Mesendoderm (in vitro differentiated cells): Measurements from ENCODE around the gene IRGQ.

ENCODE experiments used
- DNase-seq: peaks from one replicate; pipeline ENCODE4 v3.0.0; 2013
- H2AK5ac ChIP-seq: 2 replicates; pipeline ENCODE4 v1.6.1; 2013; ENCODE audit warnings: low read length, inconsistent platforms
- H2BK120ac ChIP-seq: 2 replicates; pipeline ENCODE4 v1.6.1; 2013; ENCODE audit warnings: low read depth, mild to moderate bottlenecking, low read length, moderate library complexity, mixed read lengths
- H2BK15ac ChIP-seq: replicated peaks from 2 replicates; pipeline ENCODE4 v1.6.1; 2013; ENCODE audit warnings: low read depth, mild to moderate bottlenecking, moderate library complexity
- H2BK5ac ChIP-seq: 2 replicates; pipeline ENCODE4 v1.6.1; 2013; ENCODE audit warnings: low read length, inconsistent platforms
- H3K18ac ChIP-seq: 2 replicates; pipeline ENCODE4 v1.6.1; 2013; ENCODE audit warnings: mild to moderate bottlenecking, low read length, mixed read lengths
- H3K23ac ChIP-seq: one replicate; pipeline ENCODE4 v1.6.1; 2013; ENCODE audit warnings: low read length
- H3K27ac ChIP-seq: 2 replicates; pipeline ENCODE4 v1.5.1; 2013; ENCODE audit warnings: low read depth, mild to moderate bottlenecking, inconsistent platforms, low read length, moderate library complexity
- H3K27me3 ChIP-seq: 2 replicates; pipeline ENCODE4 v1.6.1; 2013; ENCODE audit warnings: low read length, control low read depth, mild to moderate bottlenecking, inconsistent platforms; ENCODE audit not compliant: insufficient read depth, poor library complexity
- H3K36me3 ChIP-seq: 2 replicates; pipeline ENCODE4 v1.6.1; 2013; ENCODE audit warnings: low read length, inconsistent platforms; ENCODE audit not compliant: control insufficient read depth, insufficient read depth
- H3K4ac ChIP-seq: one replicate; pipeline ENCODE4 v1.6.1; 2013; ENCODE audit warnings: low read depth, mild to moderate bottlenecking, low read length, moderate library complexity
- H3K4me1 ChIP-seq: 2 replicates; pipeline ENCODE4 v1.6.1; 2013; ENCODE audit warnings: low read depth, low read length, inconsistent platforms; ENCODE audit not compliant: control insufficient read depth
- H3K4me2 ChIP-seq: 2 replicates; pipeline ENCODE4 v1.6.1; 2013; ENCODE audit warnings: low read length
- H3K4me3 ChIP-seq: 2 replicates; pipeline ENCODE4 v1.5.1; 2013; ENCODE audit warnings: mild to moderate bottlenecking, low read length
- H3K56ac ChIP-seq: one replicate; pipeline ENCODE4 v1.6.1; 2013; ENCODE audit warnings: low read length
- H3K79me1 ChIP-seq: 2 replicates; pipeline ENCODE4 v1.6.1; 2013; ENCODE audit warnings: low read length, inconsistent platforms
- H3K79me2 ChIP-seq: 2 replicates; pipeline ENCODE4 v1.6.1; 2013; ENCODE audit warnings: mild to moderate bottlenecking, low read length; ENCODE audit not compliant: control insufficient read depth, insufficient read depth
- H3K9ac ChIP-seq: 2 replicates; pipeline ENCODE4 v1.6.1; 2013; ENCODE audit warnings: low read length, inconsistent platforms
- H4K5ac ChIP-seq: one replicate; pipeline ENCODE4 v1.6.1; 2013; ENCODE audit warnings: low read length
- H4K8ac ChIP-seq: one replicate; pipeline ENCODE4 v1.6.1; 2013; ENCODE audit warnings: low read depth, mild to moderate bottlenecking, control low read depth, low read length, moderate library complexity
- WGBS: extraction: QIAGEN DNeasy Blood & Tissue Kit; methylation state at CpG from one replicate; pipeline ENCODE4 v1.1.7; 2013; ENCODE audit warnings: low lambda C conversion rate, missing lambda C conversion rate; ENCODE audit not compliant: insufficient coverage; ENCODE audit errors: extremely low coverage; 5-methylcytosine and 5-hydroxymethylcytosine counted together

IRGQ gene

GRCh38 chr19:43598445-43599240, 2.7 kb upstream of the IRGQ start:
- no peak overlapping the region for H3K4ac ChIP-seq
- H4K5ac ChIP-seq, result no peak overlapping the region
- no peak overlapping the region for H2BK120ac ChIP-seq
- no peak overlapping the region for H2AK5ac ChIP-seq
- no peak overlapping the region for H3K56ac ChIP-seq
- no peaks in the 10 kb centered on the region for H3K27me3 ChIP-seq
- WGBS, result no CpG with 5 or more reads among the region's 19 CpGs
- no peaks in the 10 kb centered on the region for H3K36me3 ChIP-seq
- peaks cover 12% of the 10 kb centered on the region for H3K79me1 ChIP-seq
- H3K4me3 ChIP-seq, result no peak overlapping the region
- no peak overlapping the region for H3K23ac ChIP-seq
- no peak overlapping the region for H3K18ac ChIP-seq
- H2BK15ac ChIP-seq, result no peak overlapping the region
- H3K4me1 ChIP-seq, result peaks cover 1% of the 10 kb centered on the region
- peaks cover 17% of the 10 kb centered on the region for H3K79me2 ChIP-seq
- H3K27ac ChIP-seq, result no peak overlapping the region
- H3K9ac ChIP-seq, result no peak overlapping the region
- DNase-seq, result no peak
- no peak overlapping the region for H4K8ac ChIP-seq
- no peak overlapping the region for H2BK5ac ChIP-seq
- H3K4me2 ChIP-seq, result no peak overlapping the region

DNA sequence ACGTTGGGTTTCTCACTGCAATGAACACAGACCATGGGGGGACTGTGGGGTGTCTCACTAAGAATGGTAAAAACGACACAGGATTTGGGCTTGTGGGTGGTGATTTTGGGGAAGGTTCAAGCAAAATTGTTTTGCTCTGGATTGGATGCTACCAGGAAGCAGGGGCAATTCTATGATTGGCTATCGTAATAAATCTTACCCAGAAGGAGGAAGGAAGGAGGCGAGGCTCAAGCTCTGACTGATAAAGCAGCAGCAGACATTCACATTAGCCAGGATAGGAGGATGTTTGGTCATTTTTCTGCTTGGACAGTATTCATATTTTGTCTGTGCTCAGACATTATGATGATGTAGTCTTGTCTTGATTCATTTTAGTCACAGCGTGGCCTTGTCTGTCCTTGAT, 1.9 kb upstream of the IRGQ start:
- Histone ChIP-seq H4K5ac (no peak overlapping the region), H4K8ac (no peak overlapping the region), H2AK5ac (no peak overlapping the region), H3K23ac (no peak overlapping the region), H3K4me1 (peaks cover 1% of the 10 kb centered on the region), H3K36me3 (no peaks in the 10 kb centered on the region), H3K4ac (no peak overlapping the region), H3K79me1 (peaks cover 16% of the 10 kb centered on the region), H3K56ac (peak overlapping the region; percentile 38), H2BK120ac (no peak overlapping the region), H3K4me2 (no peak overlapping the region), H3K27ac (no peak overlapping the region), H3K27me3 (no peaks in the 10 kb centered on the region), H3K18ac (no peak overlapping the region), H2BK5ac (no peak overlapping the region), H3K4me3 (no peak overlapping the region), H3K9ac (peak overlapping the region; percentile 13), H2BK15ac (no peak overlapping the region), H3K79me2 (peaks cover 17% of the 10 kb centered on the region)
- DNase-seq, result no peak
- no CpG with 5 or more reads among the region's 5 CpGs for WGBS

DNA sequence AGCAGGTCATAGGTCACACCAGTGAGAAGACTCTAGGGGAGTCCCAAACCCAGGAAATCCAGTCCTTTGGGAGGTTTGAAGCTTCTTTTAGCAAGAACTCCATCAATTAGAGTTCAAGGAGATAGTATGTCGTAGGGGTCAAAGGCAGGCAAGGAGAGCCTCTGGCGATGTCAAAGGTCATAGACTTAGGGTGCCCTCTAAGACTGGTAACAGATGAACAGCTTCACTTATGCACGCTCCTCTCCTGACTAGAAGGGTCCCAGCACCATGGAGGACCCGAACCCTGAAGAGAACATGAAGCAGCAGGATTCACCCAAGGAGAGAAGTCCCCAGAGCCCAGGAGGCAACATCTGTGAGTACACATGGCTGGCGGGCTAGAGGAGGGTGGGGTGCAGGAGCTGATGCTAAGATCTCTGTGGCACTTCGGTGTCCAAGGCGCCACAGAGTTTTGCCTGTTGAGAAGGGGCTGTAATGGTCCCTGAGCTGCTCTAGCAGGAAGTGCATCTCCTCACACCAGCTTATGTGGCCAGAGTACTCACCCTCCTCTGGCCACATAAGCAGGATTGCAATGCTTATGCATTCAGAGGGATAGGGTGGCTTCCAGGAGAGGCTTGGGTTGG, 1.0 kb upstream of the IRGQ start:
- no peak overlapping the region for H2BK15ac ChIP-seq
- no peak for DNase-seq

GRCh38 chr19:43595605-43595998, 332 bp downstream of the IRGQ start:
- no peaks in the 10 kb centered on the region for H3K27me3 ChIP-seq
- peak overlapping the region; percentile 89 for H3K9ac ChIP-seq
- H3K4me3 ChIP-seq, result peak overlapping the region; percentile 85
- H3K4me1 ChIP-seq, result peaks cover 1% of the 10 kb centered on the region
- no CpG with 5 or more reads among the region's 18 CpGs for WGBS
- peak overlapping the region; percentile 89 for H3K56ac ChIP-seq
- no peak overlapping the region for H4K8ac ChIP-seq
- H3K18ac ChIP-seq, result no peak overlapping the region
- no peak overlapping the region for H2BK120ac ChIP-seq
- H4K5ac ChIP-seq, result no peak overlapping the region
- H2AK5ac ChIP-seq, result no peak overlapping the region
- H3K27ac ChIP-seq, result peak overlapping the region; percentile 38
- H2BK5ac ChIP-seq, result no peak overlapping the region
- no peak overlapping the region for H3K23ac ChIP-seq
- no peaks in the 10 kb centered on the region for H3K36me3 ChIP-seq
- H3K4me2 ChIP-seq, result peak overlapping the region; percentile 79
- peaks cover 17% of the 10 kb centered on the region for H3K79me2 ChIP-seq
- no peak overlapping the region for H3K4ac ChIP-seq
- H2BK15ac ChIP-seq, result no peak overlapping the region
- H3K79me1 ChIP-seq, result peaks cover 16% of the 10 kb centered on the region
- DNase-seq, result no peak

More for the DNA sequence above, 1.0 kb upstream of the IRGQ start:
- Histone ChIP-seq H3K36me3 (no peaks in the 10 kb centered on the region), H2BK5ac (no peak overlapping the region), H3K18ac (no peak overlapping the region), H3K27me3 (no peaks in the 10 kb centered on the region), H3K56ac (peak overlapping the region; percentile 86), H3K4me3 (peak overlapping the region; percentile 72), H4K5ac (no peak overlapping the region), H4K8ac (peak overlapping the region; percentile 16), H3K4ac (no peak overlapping the region), H2AK5ac (no peak overlapping the region), H3K79me2 (peaks cover 17% of the 10 kb centered on the region), H3K4me2 (peak overlapping the region; percentile 81), H3K27ac (no peak overlapping the region), H3K23ac (no peak overlapping the region), H3K4me1 (peaks cover 1% of the 10 kb centered on the region), H2BK120ac (no peak overlapping the region), H3K79me1 (peaks cover 16% of the 10 kb centered on the region), H3K9ac (peak overlapping the region; percentile 84)
- no CpG with 5 or more reads among the region's 7 CpGs for WGBS

GRCh38 chr19:43594710-43595604, 977 bp downstream of the IRGQ start:
- Histone ChIP-seq H3K56ac (peak overlapping the region; percentile 89), H3K23ac (peak overlapping the region; percentile 48), H3K4me2 (peak overlapping the region; percentile 79), H3K36me3 (no peaks in the 10 kb centered on the region), H2BK5ac (no peak overlapping the region), H3K79me1 (peaks cover 16% of the 10 kb centered on the region), H2BK120ac (no peak overlapping the region), H3K27ac (no peak overlapping the region), H4K5ac (no peak overlapping the region), H3K4ac (no peak overlapping the region), H3K27me3 (no peaks in the 10 kb centered on the region), H3K4me1 (peaks cover 1% of the 10 kb centered on the region), H3K79me2 (peaks cover 17% of the 10 kb centered on the region), H2AK5ac (no peak overlapping the region), H3K9ac (peak overlapping the region; percentile 89), H4K8ac (no peak overlapping the region), H3K4me3 (peak overlapping the region; percentile 85), H2BK15ac (no peak overlapping the region), H3K18ac (peak overlapping the region; percentile 30)
- no CpG with 5 or more reads among the region's 64 CpGs for WGBS
- peak; percentile 84 for DNase-seq
